PC-9 (cell line): ENCODE data around the gene CDKN1A.

Source experiments
- CTCF ChIP-seq: fragments of 200-600 bp; sonication (generic); conservative IDR thresholded peaks from 2 replicates; pipeline ENCODE4 v1.6.1; 2017; ENCODE audit warnings: mixed run types, antibody characterized with exemption, mild to moderate bottlenecking, moderate library complexity
- EZH2 ChIP-seq: fragments of 200-600 bp; sonication (generic); IDR thresholded peaks from 2 replicates; pipeline ENCODE4 v1.8.0; 2017; ENCODE audit warnings: antibody characterized with exemption, low read depth

GRCh38 chr6:36697481-36697903, 19.0 kb downstream of the CDKN1A start, which contains the start of gene RAB44:
- no peak for TF ChIP-seq EZH2
- no peak for TF ChIP-seq CTCF
